Neuronal stem cell (in vitro differentiated cells): ENCODE results near the gene TMEM156.
"Not testable (repeated sequence)": the region's sequence is repeated elsewhere in the genome, so short reads cannot be mapped to it uniquely, and the experiment has no call there.

Experiments
- DNase-seq: peaks from one replicate; pipeline ENCODE4 v3.0.0-alpha.2; 2013; ENCODE audit warnings: low spot score
- H2AFZ ChIP-seq: one replicate; pipeline ENCODE4 v1.6.1; 2013; ENCODE audit warnings: mild to moderate bottlenecking, low read length, inconsistent platforms
- H2AK5ac ChIP-seq: 2 replicates; pipeline ENCODE4 v1.6.1; 2013; ENCODE audit warnings: low read depth, mild to moderate bottlenecking, inconsistent platforms, low read length, moderate library complexity, mixed read lengths
- H2BK120ac ChIP-seq: 2 replicates; pipeline ENCODE4 v1.6.1; 2013; ENCODE audit warnings: low read depth, mild to moderate bottlenecking, inconsistent platforms, low read length, moderate library complexity, mixed read lengths
- H2BK12ac ChIP-seq: one replicate; pipeline ENCODE4 v1.6.1; 2013; ENCODE audit warnings: low read length, inconsistent platforms
- H2BK15ac ChIP-seq: 2 replicates; pipeline ENCODE4 v1.6.1; 2013; ENCODE audit warnings: mild to moderate bottlenecking, low read length, inconsistent platforms, mixed read lengths
- H2BK5ac ChIP-seq: one replicate; pipeline ENCODE4 v1.6.1; 2013; ENCODE audit warnings: inconsistent platforms, mild to moderate bottlenecking, low read length, moderate library complexity
- H3K14ac ChIP-seq: one replicate; pipeline ENCODE4 v1.6.1; 2013; ENCODE audit warnings: low read length, inconsistent platforms
- H3K18ac ChIP-seq: 2 replicates; pipeline ENCODE4 v1.6.1; 2013; ENCODE audit warnings: low read length, inconsistent platforms
- H3K23ac ChIP-seq: 2 replicates; pipeline ENCODE4 v1.6.1; 2013; ENCODE audit warnings: low read depth, mild to moderate bottlenecking, mixed read lengths, low read length, inconsistent platforms; ENCODE audit not compliant: poor library complexity
- H3K27ac ChIP-seq: replicated peaks from 3 replicates; pipeline ENCODE4 v1.5.1; 2013; ENCODE audit warnings: low read length, inconsistent platforms
- H3K27me3 ChIP-seq, 3 experiments: 2 replicates each; pipeline ENCODE4 v1.6.1; 2013; ENCODE audit warnings: low read length in 3 of 3, mild to moderate bottlenecking in 2 of 3, inconsistent platforms in 1 of 3, low read depth in 1 of 3, mixed read lengths in 1 of 3, moderate library complexity in 1 of 3; ENCODE audit not compliant: control insufficient read depth in 3 of 3, insufficient read depth in 3 of 3
- H3K36me3 ChIP-seq, 2 donors: replicated peaks in 1 of 2; 2 replicates each; pipeline ENCODE4 v1.6.1; 2013; ENCODE audit warnings: low read length in 2 of 2; ENCODE audit not compliant: control insufficient read depth in 2 of 2, insufficient read depth in 2 of 2
- H3K4ac ChIP-seq: 2 replicates; pipeline ENCODE4 v1.6.1; 2013; ENCODE audit warnings: inconsistent platforms, mild to moderate bottlenecking, low read length, moderate library complexity
- H3K4me1 ChIP-seq, 2 donors: 1 replicate in 1 of 2; 2 replicates in 1 of 2; pipeline ENCODE4 v1.6.1; 2013; ENCODE audit warnings: low read length in 2 of 2, low read depth in 1 of 2; ENCODE audit not compliant: control insufficient read depth in 2 of 2, insufficient read depth in 1 of 2
- H3K4me2 ChIP-seq: one replicate; pipeline ENCODE4 v1.6.1; 2013; ENCODE audit warnings: mild to moderate bottlenecking, low read length, inconsistent platforms; ENCODE audit not compliant: insufficient read depth, poor library complexity, severe bottlenecking
- H3K4me3 ChIP-seq, 2 donors: 2 replicates each; pipeline ENCODE4 v1.5.1; 2013; ENCODE audit warnings: low read length in 2 of 2, mild to moderate bottlenecking in 2 of 2, inconsistent platforms in 1 of 2, moderate library complexity in 1 of 2
- H3K79me1 ChIP-seq: one replicate; pipeline ENCODE4 v1.6.1; 2013; ENCODE audit warnings: low read depth, mild to moderate bottlenecking, inconsistent platforms, low read length, moderate library complexity
- H3K9ac ChIP-seq: one replicate; pipeline ENCODE4 v1.6.1; 2013; ENCODE audit warnings: mild to moderate bottlenecking, low read depth, low read length, inconsistent platforms; ENCODE audit not compliant: poor library complexity
- H3K9me3 ChIP-seq, 2 donors: replicated peaks in 1 of 2; 2 replicates each; pipeline versions ENCODE3 to v1.6.1; 2013; ENCODE audit warnings: low read length in 2 of 2, mild to moderate bottlenecking in 2 of 2, inconsistent platforms in 1 of 2, low read depth in 1 of 2, mixed read lengths in 1 of 2, moderate library complexity in 1 of 2; ENCODE audit not compliant: control insufficient read depth in 2 of 2, insufficient read depth in 1 of 2
- H4K8ac ChIP-seq: one replicate; pipeline ENCODE4 v1.6.1; 2013; ENCODE audit warnings: low read depth, mild to moderate bottlenecking, inconsistent platforms, low read length, moderate library complexity
- H4K91ac ChIP-seq: one replicate; pipeline ENCODE4 v1.6.1; 2013; ENCODE audit warnings: low read length, low read depth, mild to moderate bottlenecking, inconsistent platforms; ENCODE audit not compliant: poor library complexity
- WGBS, 2 donors: extraction: QIAGEN DNeasy Blood & Tissue Kit; methylation state at CpG; one replicate each; pipeline ENCODE4 v1.1.7; 2013; ENCODE audit warnings: missing lambda C conversion rate in 2 of 2, mixed read lengths in 1 of 2; ENCODE audit not compliant: insufficient read length in 2 of 2, insufficient replicate concordance in 1 of 2; ENCODE audit errors: extremely low coverage in 2 of 2; 5-methylcytosine and 5-hydroxymethylcytosine counted together

Gene TMEM156

DNA sequence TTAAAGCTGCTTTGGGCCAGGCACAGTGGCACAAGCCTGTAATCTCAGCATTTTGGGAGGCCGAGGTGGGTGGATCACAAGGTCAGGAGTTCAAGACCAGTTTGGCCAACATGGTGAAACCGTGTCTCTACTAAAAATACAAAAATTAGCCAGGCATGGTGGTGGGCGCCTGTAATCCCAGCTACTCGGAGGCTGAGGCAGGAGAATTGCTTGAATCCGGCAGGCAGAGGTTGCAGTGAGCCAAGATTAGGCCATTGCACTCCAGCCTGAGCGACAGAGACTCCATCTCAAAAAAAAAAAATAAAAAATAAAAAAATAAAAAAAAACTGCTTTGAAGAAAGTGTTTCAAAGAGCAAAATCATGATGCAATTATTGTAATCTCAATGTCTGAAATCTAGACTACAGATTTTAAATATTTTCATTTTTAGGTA lies 604 bp downstream of the TMEM156 start:
- H3K4ac ChIP-seq, H3K14ac ChIP-seq, H2BK120ac ChIP-seq, H2AK5ac ChIP-seq, H2AFZ ChIP-seq, H3K27ac ChIP-seq, H3K23ac ChIP-seq, H3K9ac ChIP-seq, DNase-seq, H3K36me3 ChIP-seq, H4K8ac ChIP-seq, H3K4me1 ChIP-seq, H3K9me3 ChIP-seq, H3K79me1 ChIP-seq, H2BK5ac ChIP-seq, H3K4me2 ChIP-seq, H3K4me3 ChIP-seq, H2BK15ac ChIP-seq, H2BK12ac ChIP-seq, H3K18ac ChIP-seq, H3K27me3 ChIP-seq, H4K91ac ChIP-seq: not testable (repeated sequence)
- WGBS, 2 donors: no CpG with 5 or more reads among the region's 6 CpGs

DNA sequence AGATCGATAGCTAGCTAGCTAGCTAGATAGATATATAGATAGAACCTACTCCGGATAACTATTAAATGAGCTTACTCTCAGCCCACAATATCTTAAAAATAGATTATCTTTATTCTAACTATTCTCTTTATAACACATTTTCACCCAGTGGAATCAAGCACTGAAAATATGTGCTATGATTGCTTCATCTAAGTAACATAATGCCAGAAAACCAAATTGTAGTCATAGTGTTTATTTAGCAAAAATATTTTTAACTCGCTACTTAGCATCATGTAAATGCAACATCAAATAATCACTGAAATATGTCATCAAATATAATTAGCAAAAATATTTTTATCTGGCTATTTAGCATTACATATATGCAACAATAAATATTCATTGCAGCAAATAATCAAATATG lies 1.5 kb downstream of the TMEM156 start:
- Histone ChIP-seq H2BK5ac (no peak overlapping the region), H3K27ac (no peak overlapping the region), H4K8ac (no peak overlapping the region), H4K91ac (no peak overlapping the region), H3K27me3 (no peaks in the 10 kb centered on the region), H3K14ac (no peak overlapping the region), H2BK15ac (no peak overlapping the region), H2AFZ (peak overlapping the region; percentile 28), H3K36me3 (no peaks in the 10 kb centered on the region), H3K4me1 (no peaks in the 10 kb centered on the region), H2BK12ac (no peak overlapping the region), H3K23ac (no peak overlapping the region), H3K4ac (no peak overlapping the region), H3K4me3 (no peak overlapping the region), H3K4me2 (no peak overlapping the region), H3K9ac (no peak overlapping the region), H2AK5ac (no peak overlapping the region), H3K9me3 (no peaks in the 10 kb centered on the region), H3K18ac (no peak overlapping the region), H2BK120ac (no peak overlapping the region), H3K79me1 (no peaks in the 10 kb centered on the region)
- no peak for DNase-seq
- no CpG with 5 or more reads among the region's 3 CpGs for WGBS, 2 donors

DNA sequence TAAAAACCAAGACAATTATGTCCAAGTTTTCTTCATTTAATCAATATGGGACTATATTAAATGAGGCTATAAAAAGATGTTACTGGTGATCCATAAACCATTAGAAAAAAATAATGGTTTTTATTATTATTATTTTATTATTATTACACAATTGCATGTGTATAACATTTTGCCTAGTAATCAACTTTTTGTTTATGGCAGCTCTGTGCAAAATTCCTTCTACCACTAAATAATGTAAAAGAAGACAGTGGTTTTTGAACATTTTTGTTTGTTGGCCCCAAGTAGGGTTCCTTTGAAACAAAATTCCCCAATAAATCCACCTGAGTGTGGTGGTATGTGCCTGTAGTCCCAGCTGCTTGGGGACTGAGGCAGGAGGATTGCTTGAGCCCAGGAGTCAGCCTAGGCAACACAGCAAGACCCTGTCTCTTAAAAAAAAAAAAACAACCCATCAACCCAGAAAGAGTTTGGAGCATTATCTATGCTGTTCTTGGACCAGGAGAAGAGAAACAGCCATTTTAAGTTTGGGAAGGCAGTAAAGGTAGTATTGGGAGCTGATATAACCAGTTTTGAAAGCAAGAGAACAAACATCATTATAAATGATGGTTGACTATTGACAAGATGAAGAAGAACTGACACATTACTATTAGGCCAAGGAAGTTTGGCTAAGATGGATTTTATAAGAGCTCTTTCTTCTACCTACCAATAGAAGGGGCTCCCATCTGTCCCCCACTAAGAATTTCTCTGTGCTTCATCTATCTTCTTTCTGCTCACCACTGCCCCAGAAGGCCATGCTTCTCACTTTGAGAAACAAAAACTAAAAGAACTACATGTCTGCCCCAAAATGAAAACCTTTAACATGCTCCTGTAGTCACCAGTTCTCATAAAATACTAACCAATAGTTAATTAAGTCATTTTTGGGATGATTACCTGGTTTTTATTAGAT lies 2.2 kb downstream of the TMEM156 start:
- H2AFZ ChIP-seq: peak overlapping the region; percentile 28
- no peak overlapping the region for H3K9ac ChIP-seq
- H3K14ac ChIP-seq: no peak overlapping the region
- no peak overlapping the region for H4K91ac ChIP-seq
- H3K18ac ChIP-seq: no peak overlapping the region
- no peak overlapping the region for H3K4me2 ChIP-seq
- no peak for DNase-seq
- H3K36me3 ChIP-seq: no peaks in the 10 kb centered on the region
- H3K79me1 ChIP-seq: no peaks in the 10 kb centered on the region
- H3K27ac ChIP-seq: no peak overlapping the region
- H2BK5ac ChIP-seq: no peak overlapping the region
- H3K23ac ChIP-seq: no peak overlapping the region
- no peak overlapping the region for H3K4me3 ChIP-seq
- H2BK12ac ChIP-seq: no peak overlapping the region
- H2BK120ac ChIP-seq: no peak overlapping the region
- no peak overlapping the region for H2AK5ac ChIP-seq
- no peaks in the 10 kb centered on the region for H3K9me3 ChIP-seq
- H3K4me1 ChIP-seq: no peaks in the 10 kb centered on the region
- no peaks in the 10 kb centered on the region for H3K27me3 ChIP-seq
- H2BK15ac ChIP-seq: no peak overlapping the region
- H4K8ac ChIP-seq: no peak overlapping the region
- no peak overlapping the region for H3K4ac ChIP-seq

GRCh38 chr4:39026096-39026495 lies 6.1 kb downstream of the TMEM156 start:
- H3K9ac ChIP-seq: no peak overlapping the region
- no peak for DNase-seq
- no peak overlapping the region for H2BK5ac ChIP-seq
- no peak overlapping the region for H2BK120ac ChIP-seq
- no peak overlapping the region for H3K14ac ChIP-seq
- no peak overlapping the region for H3K4me2 ChIP-seq
- H2BK15ac ChIP-seq: no peak overlapping the region
- no peak overlapping the region for H4K91ac ChIP-seq
- no peak overlapping the region for H2AFZ ChIP-seq
- no peak overlapping the region for H2AK5ac ChIP-seq
- H3K27ac ChIP-seq: no peak overlapping the region
- no peak overlapping the region for H2BK12ac ChIP-seq
- no peaks in the 10 kb centered on the region for H3K4me1 ChIP-seq
- no peaks in the 10 kb centered on the region for H3K79me1 ChIP-seq
- H3K23ac ChIP-seq: no peak overlapping the region
- no peaks in the 10 kb centered on the region for H3K9me3 ChIP-seq
- H3K4me3 ChIP-seq: no peak overlapping the region
- no peak overlapping the region for H3K4ac ChIP-seq
- no peak overlapping the region for H4K8ac ChIP-seq
- H3K27me3 ChIP-seq: no peaks in the 10 kb centered on the region
- no peak overlapping the region for H3K18ac ChIP-seq
- H3K36me3 ChIP-seq: no peaks in the 10 kb centered on the region
